ENCODE results near the gene NFKBIE. TPM values are rescaled to one million over a fixed set of nuclear protein-coding genes. Genes with fewer than 3 reads are reported as not detected.

Gene NFKBIE
- total and polyA plus RNA-seq, 9 of the 15 experiments (the other 6 are each of a cell fraction or from before 2014, with no cell fraction given): 2.1 to 16.4 (median 11.7) TPM

DNA sequence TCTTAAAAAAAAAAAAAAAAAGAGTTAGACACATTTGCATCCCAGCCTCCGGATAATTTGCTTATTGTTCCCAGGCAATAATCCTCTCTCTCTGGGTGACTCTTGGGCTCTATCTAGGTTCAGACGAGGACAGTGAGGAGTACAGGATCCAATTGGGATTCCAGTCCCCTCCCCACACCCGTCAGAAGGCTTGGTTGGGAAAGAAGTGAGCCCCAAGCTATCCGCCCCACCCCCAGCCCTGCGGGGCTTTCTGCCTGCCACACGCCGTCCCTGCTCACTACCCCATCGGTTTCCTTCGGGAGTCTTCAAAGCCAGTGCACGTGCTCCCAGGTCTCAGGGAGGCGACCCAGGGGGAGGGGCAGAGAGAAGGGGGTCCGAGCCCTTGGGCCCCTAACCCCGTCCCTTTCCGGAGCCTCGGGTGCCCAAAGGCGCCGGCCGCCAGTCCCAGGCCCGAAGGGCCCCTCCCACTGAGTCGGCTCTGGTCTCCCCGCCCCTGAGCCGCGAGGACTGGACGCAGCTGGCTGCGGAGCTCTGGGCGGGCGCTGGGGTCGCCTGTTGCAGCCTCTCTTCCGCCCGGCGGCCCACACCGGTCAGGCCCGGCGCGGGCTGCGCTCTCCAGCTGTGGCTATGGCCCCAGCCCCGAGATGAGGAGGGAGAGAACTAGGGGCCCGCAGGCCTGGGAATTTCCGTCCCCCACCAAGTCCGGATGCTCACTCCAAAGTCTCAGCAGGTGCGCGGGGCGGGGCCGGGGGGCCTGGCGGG, 46.1 kb downstream of the NFKBIE start (continued):
- TF ChIP-seq ZBTB7A (IDR thresholded peaks at IDR 0.05; ENCODE audit: borderline replicate concordance, control insufficient read depth, low read depth, low read length) (peak; percentile 98), COPS2 (conservative IDR thresholded peaks at IDR 0.05) (no peak), BHLHE40 (IDR thresholded peaks at IDR 0.05; ENCODE audit: low read length) (0 out of 2 replicates have a peak, but pooled peaks have one; percentile 2), SAFB (IDR thresholded peaks at IDR 0.05; ENCODE audit: borderline replicate concordance, low read depth, low read length) (no peak), SREBF1 (IDR thresholded peaks at IDR 0.05; ENCODE audit: borderline replicate concordance, low read depth, low read length) (no peak), RCOR1 (IDR thresholded peaks at IDR 0.05; ENCODE audit: borderline replicate concordance in 1 of 2, low read depth in 2 of 2, low read length in 2 of 2) (no peak), CC2D1A (IDR thresholded peaks at IDR 0.05) (no peak), ZNF766 (CRISPR knock-in tag; conservative IDR thresholded peaks at IDR 0.05) (no peak; the same call in 1 of the 2 replicates), ZNF785 (CRISPR knock-in tag; IDR thresholded peaks at IDR 0.05) (no peak), HNRNPK (IDR thresholded peaks at IDR 0.05; ENCODE audit: low read depth, low read length, poor library complexity, severe bottlenecking) (peak; percentile 56), CBX1 (IDR thresholded peaks at IDR 0.05; ENCODE audit: low read depth) (peak; percentile 31; the same call in 1 of the 2 replicates), MAZ (CRISPR knock-in tag; conservative IDR thresholded peaks at IDR 0.05 in 1 of 2, IDR thresholded peaks at IDR 0.05 in 1 of 2) (peak; percentile 93), ZBTB43 (CRISPR knock-in tag; IDR thresholded peaks at IDR 0.05) (0 out of 2 replicates have a peak, but pooled peaks have one; percentile 67), CAMTA2 (CRISPR knock-in tag; conservative IDR thresholded peaks at IDR 0.05) (no peak), THRB (CRISPR knock-in tag; conservative IDR thresholded peaks at IDR 0.05) (0 out of 2 replicates have a peak, but pooled peaks have one; percentile 15)
- TF ChIP-seq, protein P1, sequence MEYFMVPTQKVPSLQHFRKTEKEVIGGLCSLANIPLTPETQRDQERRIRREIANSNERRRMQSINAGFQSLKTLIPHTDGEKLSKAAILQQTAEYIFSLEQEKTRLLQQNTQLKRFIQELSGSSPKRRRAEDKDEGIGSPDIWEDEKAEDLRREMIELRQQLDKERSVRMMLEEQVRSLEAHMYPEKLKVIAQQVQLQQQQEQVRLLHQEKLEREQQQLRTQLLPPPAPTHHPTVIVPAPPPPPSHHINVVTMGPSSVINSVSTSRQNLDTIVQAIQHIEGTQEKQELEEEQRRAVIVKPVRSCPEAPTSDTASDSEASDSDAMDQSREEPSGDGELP (CRISPR knock-in tag; IDR thresholded peaks at IDR 0.05; ENCODE audit: borderline replicate concordance): peak; percentile 98
- TF ChIP-seq, protein P2, sequence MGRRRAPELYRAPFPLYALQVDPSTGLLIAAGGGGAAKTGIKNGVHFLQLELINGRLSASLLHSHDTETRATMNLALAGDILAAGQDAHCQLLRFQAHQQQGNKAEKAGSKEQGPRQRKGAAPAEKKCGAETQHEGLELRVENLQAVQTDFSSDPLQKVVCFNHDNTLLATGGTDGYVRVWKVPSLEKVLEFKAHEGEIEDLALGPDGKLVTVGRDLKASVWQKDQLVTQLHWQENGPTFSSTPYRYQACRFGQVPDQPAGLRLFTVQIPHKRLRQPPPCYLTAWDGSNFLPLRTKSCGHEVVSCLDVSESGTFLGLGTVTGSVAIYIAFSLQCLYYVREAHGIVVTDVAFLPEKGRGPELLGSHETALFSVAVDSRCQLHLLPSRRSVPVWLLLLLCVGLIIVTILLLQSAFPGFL (CRISPR knock-in tag; IDR thresholded peaks at IDR 0.05): no peak
- TF ChIP-seq, protein P3, sequence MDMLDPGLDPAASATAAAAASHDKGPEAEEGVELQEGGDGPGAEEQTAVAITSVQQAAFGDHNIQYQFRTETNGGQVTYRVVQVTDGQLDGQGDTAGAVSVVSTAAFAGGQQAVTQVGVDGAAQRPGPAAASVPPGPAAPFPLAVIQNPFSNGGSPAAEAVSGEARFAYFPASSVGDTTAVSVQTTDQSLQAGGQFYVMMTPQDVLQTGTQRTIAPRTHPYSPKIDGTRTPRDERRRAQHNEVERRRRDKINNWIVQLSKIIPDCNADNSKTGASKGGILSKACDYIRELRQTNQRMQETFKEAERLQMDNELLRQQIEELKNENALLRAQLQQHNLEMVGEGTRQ (CRISPR knock-in tag; IDR thresholded peaks at IDR 0.05): no peak
- TF ChIP-seq, protein P4, sequence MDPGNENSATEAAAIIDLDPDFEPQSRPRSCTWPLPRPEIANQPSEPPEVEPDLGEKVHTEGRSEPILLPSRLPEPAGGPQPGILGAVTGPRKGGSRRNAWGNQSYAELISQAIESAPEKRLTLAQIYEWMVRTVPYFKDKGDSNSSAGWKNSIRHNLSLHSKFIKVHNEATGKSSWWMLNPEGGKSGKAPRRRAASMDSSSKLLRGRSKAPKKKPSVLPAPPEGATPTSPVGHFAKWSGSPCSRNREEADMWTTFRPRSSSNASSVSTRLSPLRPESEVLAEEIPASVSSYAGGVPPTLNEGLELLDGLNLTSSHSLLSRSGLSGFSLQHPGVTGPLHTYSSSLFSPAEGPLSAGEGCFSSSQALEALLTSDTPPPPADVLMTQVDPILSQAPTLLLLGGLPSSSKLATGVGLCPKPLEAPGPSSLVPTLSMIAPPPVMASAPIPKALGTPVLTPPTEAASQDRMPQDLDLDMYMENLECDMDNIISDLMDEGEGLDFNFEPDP (CRISPR knock-in tag; IDR thresholded peaks at IDR 0.05): no peak
